ENCODE data around the gene BLOC1S4.

DNA sequence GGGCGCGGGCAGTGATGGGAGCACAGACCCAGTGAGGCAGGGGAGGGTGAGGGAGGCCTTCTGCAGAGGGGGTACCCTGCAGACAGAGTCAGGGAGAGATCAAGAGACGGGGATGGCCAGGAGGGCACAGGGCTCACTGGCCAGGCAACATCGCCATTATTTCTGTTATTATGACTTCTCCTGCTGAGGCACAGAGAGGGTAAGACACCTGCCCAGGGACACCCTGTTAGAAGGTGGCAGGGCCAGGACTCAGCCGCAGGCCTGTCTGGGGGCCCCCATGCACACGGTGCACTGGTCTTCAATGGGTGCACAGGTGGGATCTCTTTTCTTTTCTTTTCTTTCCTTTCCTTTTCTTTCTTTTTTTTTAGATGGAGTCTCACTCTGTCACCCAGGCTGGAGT is 15.8 kb downstream of the BLOC1S4 start:
- TF ChIP-seq, protein P1, sequence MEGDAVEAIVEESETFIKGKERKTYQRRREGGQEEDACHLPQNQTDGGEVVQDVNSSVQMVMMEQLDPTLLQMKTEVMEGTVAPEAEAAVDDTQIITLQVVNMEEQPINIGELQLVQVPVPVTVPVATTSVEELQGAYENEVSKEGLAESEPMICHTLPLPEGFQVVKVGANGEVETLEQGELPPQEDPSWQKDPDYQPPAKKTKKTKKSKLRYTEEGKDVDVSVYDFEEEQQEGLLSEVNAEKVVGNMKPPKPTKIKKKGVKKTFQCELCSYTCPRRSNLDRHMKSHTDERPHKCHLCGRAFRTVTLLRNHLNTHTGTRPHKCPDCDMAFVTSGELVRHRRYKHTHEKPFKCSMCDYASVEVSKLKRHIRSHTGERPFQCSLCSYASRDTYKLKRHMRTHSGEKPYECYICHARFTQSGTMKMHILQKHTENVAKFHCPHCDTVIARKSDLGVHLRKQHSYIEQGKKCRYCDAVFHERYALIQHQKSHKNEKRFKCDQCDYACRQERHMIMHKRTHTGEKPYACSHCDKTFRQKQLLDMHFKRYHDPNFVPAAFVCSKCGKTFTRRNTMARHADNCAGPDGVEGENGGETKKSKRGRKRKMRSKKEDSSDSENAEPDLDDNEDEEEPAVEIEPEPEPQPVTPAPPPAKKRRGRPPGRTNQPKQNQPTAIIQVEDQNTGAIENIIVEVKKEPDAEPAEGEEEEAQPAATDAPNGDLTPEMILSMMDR (IDR thresholded peaks at IDR 0.05): no peak
- no peak for TF ChIP-seq POLR2A (IDR thresholded peaks at IDR 0.05)

All from uterus (tissue), 2 donors.